ACC112 (cell line): ENCODE measurements around the gene PIAS1.

Experiments
- H2AFZ ChIP-seq: fragments of 200-600 bp; sonication (generic); one replicate; pipeline ENCODE4 v1.6.0; 2017; ENCODE audit warnings: antibody characterized with exemption, low read length; ENCODE audit not compliant: unreplicated experiment
- H3K27ac ChIP-seq: fragments of 200-600 bp; sonication (generic); 2 replicates; pipeline ENCODE4 v1.5.1; 2014; ENCODE audit warnings: low read depth, mild to moderate bottlenecking, antibody characterized with exemption, low read length, moderate library complexity
- H3K27me3 ChIP-seq: fragments of 200-600 bp; sonication (generic); 2 replicates; pipeline ENCODE4 v1.6.1; 2014; ENCODE audit warnings: mild to moderate bottlenecking, antibody characterized with exemption, low read length, moderate library complexity, mixed read lengths; ENCODE audit not compliant: insufficient read depth
- H3K36me3 ChIP-seq: fragments of 200-600 bp; sonication (generic); 2 replicates; pipeline ENCODE4 v1.6.1; 2016; ENCODE audit warnings: mild to moderate bottlenecking, antibody characterized with exemption, low read length, moderate library complexity, mixed read lengths; ENCODE audit not compliant: insufficient read depth
- H3K4me1 ChIP-seq: fragments of 200-600 bp; sonication (generic); one replicate; pipeline ENCODE4 v1.6.1; 2016; ENCODE audit warnings: low read length, mixed read lengths; ENCODE audit not compliant: insufficient read depth, unreplicated experiment, control insufficient read depth
- H3K4me3 ChIP-seq: fragments of 200-600 bp; sonication (generic); 2 replicates; pipeline ENCODE4 v1.5.1; 2014; ENCODE audit warnings: mild to moderate bottlenecking, low read depth, low read length
- H3K79me2 ChIP-seq: fragments of 200-600 bp; sonication (generic); one replicate; pipeline ENCODE4 v1.6.0; 2016; ENCODE audit warnings: low read length; ENCODE audit not compliant: control insufficient read depth, unreplicated experiment, insufficient read depth

Gene PIAS1

DNA sequence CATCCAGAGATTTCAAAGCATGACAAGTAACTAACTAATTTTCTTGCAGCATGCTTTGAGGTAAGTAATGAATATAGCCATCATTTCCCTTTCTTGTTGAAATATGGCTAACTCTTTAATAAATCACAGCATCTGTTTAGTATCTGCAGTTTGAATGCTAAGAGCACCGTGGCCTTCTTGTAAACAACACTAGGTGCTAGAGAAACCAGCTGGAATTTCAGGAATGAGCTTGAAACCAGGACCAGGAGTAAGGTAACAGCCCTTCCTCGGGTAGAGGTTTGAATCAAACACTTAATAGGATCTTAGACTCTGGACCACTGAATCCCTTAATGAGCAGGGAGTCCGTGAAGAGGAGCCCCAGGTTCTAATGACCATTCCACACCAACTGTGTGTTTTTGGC lies 137.4 kb downstream of the PIAS1 start:
- Histone ChIP-seq H3K27ac (no peak overlapping the region), H3K4me1 (peaks cover 19% of the 10 kb centered on the region), H3K4me3 (no peak overlapping the region), H2AFZ (no peak overlapping the region), H3K36me3 (peaks cover 30% of the 10 kb centered on the region), H3K27me3 (no peaks in the 10 kb centered on the region), H3K79me2 (no peaks in the 10 kb centered on the region)

DNA sequence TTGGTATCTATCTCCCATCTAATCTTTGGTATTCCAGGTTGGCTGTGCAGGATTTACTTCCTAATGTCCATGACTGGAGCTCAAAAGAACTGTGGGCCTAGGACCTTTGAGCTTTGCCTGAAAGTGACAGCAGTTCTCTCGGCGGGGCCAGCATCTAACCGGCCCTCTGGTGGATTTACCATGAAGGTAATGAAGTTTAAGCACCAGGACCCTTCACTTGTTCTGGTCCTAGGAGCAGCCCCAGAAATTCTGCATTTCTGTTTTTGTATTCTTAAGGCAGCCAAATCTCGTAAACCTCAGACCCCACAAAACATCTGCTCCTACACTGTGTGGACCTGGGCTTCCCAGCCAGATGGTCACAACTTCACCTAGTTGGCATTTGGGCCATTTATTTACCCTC lies 138.0 kb downstream of the PIAS1 start:
- Histone ChIP-seq H3K36me3 (peaks cover 30% of the 10 kb centered on the region), H2AFZ (no peak overlapping the region), H3K4me3 (no peak overlapping the region), H3K27ac (no peak overlapping the region), H3K79me2 (no peaks in the 10 kb centered on the region), H3K27me3 (no peaks in the 10 kb centered on the region), H3K4me1 (peaks cover 15% of the 10 kb centered on the region)

DNA sequence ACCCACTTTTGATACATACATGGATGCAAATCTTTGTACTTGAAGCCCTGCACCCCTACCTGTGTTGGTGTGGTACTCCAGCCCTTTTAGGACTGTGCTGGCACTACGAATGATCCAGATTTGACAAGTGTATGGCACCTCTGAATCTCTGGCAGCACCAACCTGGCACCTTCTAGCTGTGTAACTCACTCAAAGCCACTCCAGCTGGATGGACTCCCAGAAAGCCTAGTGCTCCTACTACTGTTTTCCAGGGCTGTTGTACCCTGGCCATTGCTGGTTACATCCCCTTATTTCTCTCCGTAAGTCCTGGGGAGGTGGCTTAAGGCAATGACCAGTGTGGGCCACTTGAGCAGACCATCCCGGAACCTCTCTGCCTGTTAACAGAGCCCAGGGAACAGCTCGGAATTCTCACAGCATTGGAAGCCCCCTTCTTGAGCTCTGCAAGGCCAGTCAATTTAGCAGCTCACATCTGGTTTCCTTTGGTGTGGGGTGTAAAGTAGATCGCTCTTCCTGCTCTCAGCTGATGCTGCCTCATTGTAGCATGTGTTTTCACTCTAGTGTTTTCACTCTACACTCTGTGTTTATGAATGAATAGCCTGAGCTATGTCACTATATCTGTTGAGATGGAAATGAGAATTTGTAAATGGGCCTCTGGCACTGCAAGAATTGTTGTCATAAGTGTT lies 138.8 kb downstream of the PIAS1 start:
- H3K27ac ChIP-seq = no peak overlapping the region
- no peaks in the 10 kb centered on the region for H3K27me3 ChIP-seq
- H3K36me3 ChIP-seq = peaks cover 30% of the 10 kb centered on the region
- peaks cover 9% of the 10 kb centered on the region for H3K4me1 ChIP-seq
- H3K79me2 ChIP-seq = no peaks in the 10 kb centered on the region
- H2AFZ ChIP-seq = no peak overlapping the region
- H3K4me3 ChIP-seq = no peak overlapping the region

DNA sequence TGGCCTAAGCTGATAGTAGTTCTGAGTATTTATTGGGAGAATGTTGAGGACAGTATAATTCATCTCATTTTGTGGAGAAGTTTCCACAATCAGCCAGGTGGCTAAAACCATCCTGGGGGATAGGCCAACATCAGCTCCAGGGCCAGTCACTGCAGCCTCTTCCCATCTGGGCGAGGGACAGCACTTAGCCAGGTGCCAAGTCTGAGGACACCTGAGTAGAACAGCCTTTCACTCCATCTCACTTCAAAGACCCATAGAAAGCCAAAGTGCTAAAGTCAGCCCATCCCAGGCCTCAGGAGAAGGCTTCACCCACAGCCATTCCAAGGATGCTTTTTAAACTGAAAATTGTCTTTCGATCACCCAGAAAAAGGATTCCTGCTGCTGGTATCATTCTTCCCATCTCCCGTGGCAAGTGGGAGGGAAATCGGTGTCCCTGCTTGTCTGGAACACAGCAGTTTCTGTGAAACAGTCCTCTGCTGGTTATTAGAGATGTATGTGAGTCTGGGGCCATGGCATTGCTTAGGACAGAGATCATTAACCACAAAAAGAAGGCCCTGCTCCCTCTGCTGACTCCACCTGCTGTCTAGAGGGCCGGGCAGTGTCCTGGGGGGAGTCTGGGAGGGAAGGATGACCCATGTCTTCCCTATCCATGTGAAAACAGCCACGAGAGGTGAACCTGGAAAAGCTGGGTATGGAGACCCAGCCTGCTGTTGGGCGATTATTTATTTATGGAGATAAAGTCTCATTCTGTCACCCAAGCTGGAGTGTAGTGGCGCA lies 141.4 kb downstream of the PIAS1 start:
- H3K4me1 ChIP-seq = no peaks in the 10 kb centered on the region
- H2AFZ ChIP-seq = no peak overlapping the region
- H3K27me3 ChIP-seq = no peaks in the 10 kb centered on the region
- H3K27ac ChIP-seq = no peak overlapping the region
- H3K36me3 ChIP-seq = peaks cover 12% of the 10 kb centered on the region; the same call in 1 of the 2 replicates
- no peaks in the 10 kb centered on the region for H3K79me2 ChIP-seq
- no peak overlapping the region for H3K4me3 ChIP-seq

DNA sequence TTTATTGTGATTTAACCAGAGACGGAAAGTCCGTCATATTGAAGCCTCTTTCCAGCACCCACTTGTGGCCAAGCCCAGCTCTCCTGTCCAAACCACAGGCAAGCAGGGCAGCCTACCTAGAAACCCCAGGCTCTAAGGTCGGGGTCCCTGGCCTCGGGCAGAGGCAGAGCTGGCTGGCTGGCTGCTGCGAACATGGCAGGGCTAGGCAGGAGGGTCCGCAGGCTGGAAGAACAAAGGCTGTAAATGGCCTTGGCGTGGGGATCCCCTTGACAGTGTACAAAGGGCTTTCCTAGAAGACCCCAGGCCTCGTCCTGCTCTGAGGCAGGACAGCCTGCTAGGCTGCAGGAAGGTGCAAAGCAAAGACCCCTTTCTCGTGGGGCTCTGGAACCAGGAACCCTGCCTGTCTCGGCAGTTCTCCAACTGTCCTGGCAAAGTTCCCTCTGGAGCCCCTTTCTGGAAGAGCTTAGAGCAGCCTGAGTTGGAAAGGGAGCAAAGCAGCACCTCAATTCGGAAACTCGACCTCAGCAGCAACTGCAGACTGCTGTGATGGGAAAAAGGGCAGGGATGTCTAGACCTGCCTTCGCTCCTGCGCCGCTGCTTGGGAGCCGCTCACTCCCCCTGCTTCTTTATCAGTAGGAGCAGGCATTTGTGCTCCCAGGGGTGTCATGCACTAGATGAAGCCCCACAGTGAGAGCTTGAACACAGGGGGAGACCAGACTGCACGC lies 142.5 kb downstream of the PIAS1 start:
- Histone ChIP-seq H3K27me3 (no peaks in the 10 kb centered on the region), H3K4me1 (no peaks in the 10 kb centered on the region), H3K4me3 (no peak overlapping the region), H3K79me2 (no peaks in the 10 kb centered on the region), H2AFZ (no peak overlapping the region), H3K36me3 (peaks cover 4% of the 10 kb centered on the region; the same call in 1 of the 2 replicates), H3K27ac (no peak overlapping the region)

DNA sequence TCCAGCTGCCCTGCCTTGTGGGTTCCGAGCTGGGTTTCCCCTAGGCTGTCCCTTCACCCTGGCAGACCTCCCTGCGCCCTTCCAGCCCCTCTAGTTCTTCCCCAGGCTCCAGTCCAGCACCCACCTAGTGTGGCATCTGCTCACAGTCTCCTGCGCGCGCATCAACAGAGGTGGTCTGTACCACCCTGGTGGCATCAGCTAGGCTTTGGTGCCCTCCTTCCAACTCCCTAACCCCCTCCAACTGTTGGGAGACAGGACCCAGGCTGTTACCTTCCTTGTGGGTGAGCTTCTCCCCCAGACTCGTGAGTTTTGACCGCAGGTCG lies 143.0 kb downstream of the PIAS1 start:
- Histone ChIP-seq H3K27me3 (no peaks in the 10 kb centered on the region), H3K27ac (no peak overlapping the region), H3K4me3 (no peak overlapping the region), H2AFZ (no peak overlapping the region), H3K79me2 (no peaks in the 10 kb centered on the region), H3K36me3 (0 out of 2 replicates have a peak, but pooled peaks cover 4% of the 10 kb centered on the region), H3K4me1 (no peaks in the 10 kb centered on the region)

DNA sequence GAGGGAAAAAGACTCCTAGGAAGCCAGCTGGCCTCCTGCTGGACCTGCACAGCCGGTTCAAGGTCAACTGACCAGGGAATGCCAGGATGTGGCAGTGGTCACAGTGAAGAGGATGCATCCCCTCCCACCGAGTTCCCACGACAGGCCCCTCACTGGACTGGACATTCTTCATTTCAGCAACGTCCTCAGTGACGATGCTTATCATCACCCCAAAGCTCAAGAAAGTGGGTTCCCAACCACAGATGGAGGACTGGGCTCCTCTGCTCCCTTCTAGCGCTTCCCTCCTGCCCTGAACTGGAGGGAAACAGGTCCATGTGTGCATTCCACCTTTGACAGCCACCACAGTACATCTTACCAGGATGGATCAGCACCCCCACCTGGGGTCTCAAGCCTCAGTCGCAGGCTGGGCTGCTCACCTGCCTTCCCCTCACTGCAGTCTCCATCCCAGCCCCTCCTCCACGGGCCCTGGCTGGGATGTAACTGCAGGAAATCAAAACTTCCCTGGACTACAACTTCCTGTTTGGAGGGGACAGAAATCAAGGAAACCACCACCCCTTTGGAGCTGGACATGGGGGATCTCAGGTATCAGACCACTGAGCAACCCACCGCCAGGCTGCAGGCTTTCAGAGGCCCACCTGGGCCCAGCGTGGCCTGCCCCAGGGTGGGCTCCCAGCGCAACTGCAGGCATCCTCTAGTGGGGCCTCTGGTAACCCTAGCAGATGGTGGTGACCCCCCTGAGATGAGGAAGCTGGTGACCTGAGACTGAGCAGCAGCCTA lies 143.7 kb downstream of the PIAS1 start:
- no peaks in the 10 kb centered on the region for H3K36me3 ChIP-seq
- H3K27ac ChIP-seq = no peak overlapping the region
- H3K4me1 ChIP-seq = no peaks in the 10 kb centered on the region
- no peak overlapping the region for H3K4me3 ChIP-seq
- no peaks in the 10 kb centered on the region for H3K27me3 ChIP-seq
- H2AFZ ChIP-seq = no peak overlapping the region
- H3K79me2 ChIP-seq = no peaks in the 10 kb centered on the region

DNA sequence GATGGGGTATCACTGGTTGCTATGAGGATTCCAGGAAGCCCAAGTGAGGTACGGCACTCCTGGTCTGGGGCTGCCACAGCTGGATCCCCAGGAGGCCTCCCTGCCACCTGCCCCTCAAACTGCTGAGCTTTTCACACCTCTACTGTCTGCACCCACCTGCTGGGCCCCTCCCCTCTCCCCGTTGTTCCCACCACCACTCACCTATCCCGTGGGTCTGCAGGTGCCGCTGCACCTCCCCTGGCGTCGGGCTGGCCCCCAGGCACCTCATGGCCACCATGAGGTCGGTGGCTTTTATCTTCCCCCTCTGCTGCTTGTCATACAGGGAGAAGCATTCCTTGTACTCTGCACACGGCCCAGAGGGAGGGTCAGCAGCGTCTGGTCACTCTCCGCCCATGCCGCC lies 145.2 kb downstream of the PIAS1 start:
- Histone ChIP-seq H3K4me1 (no peaks in the 10 kb centered on the region), H3K79me2 (no peaks in the 10 kb centered on the region), H3K36me3 (no peaks in the 10 kb centered on the region), H3K4me3 (no peak overlapping the region), H3K27ac (no peak overlapping the region), H2AFZ (no peak overlapping the region), H3K27me3 (no peaks in the 10 kb centered on the region)

DNA sequence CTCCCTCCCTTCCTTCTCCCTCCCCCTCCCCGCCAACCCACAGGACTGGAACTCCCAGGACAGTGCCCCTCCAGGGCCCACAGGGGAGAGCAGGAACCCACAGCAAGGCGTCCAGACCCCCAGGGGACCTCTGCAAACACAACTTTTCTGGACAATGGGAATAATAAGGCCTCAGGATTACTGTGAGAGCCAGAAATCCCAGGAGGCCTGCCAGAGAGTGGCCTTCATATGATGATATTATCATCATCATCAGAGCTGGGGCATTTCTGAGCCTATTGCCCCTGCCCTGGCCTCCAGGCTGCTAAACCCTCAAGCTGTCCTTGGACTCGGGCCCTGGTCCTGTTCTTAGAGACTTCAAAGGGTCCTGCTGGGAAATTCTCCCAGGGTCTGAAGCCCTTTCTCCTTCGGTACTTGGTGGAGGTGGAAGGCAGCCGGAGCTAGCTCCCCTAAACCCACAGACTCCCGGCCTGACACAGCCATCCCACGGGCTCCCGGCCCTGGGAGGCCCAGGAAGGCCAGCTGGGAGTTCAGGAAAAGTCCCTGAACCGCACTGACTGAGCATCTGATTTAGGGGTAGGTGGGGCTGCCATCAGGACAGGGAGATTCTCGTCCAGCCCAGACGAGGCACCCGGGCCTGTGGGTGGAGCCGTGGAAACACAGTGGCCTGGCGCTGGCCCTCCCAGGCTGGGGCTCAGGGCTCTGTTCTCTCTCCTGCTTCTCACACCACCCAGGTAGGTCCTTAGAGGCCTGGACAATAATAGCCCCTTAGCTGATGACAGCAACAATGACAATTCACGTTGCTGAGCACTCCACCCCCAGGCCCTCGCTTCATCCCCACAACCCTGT lies 146.1 kb downstream of the PIAS1 start:
- Histone ChIP-seq H3K36me3 (no peaks in the 10 kb centered on the region), H3K27ac (no peak overlapping the region), H3K4me1 (peaks cover 1% of the 10 kb centered on the region)

More for the DNA sequence above, 146.1 kb downstream of the PIAS1 start:
- peaks cover 3% of the 10 kb centered on the region for H3K79me2 ChIP-seq
- no peak overlapping the region for H3K4me3 ChIP-seq
- no peak overlapping the region for H2AFZ ChIP-seq
- H3K27me3 ChIP-seq = no peaks in the 10 kb centered on the region
